Stimulated activated CD4-positive, alpha-beta T cell treated with anti-CD3 and anti-CD28 coated beads, Interleukin-12 subunit alpha, Interleukin-12 subunit beta, amount 100 ng/mL, for 24 hours (primary cell): ENCODE data around the gene ZNF337.
"Not testable (repeated sequence)": the region's sequence is repeated elsewhere in the genome, so short reads cannot be mapped to it uniquely, and the experiment has no call there.

Experiments
- DNase-seq, 2 experiments: peaks; one replicate each; pipeline ENCODE4 v3.0.0-alpha.2; 2020; ENCODE audit warnings: low read depth in 2 of 2

The ZNF337 gene

DNA sequence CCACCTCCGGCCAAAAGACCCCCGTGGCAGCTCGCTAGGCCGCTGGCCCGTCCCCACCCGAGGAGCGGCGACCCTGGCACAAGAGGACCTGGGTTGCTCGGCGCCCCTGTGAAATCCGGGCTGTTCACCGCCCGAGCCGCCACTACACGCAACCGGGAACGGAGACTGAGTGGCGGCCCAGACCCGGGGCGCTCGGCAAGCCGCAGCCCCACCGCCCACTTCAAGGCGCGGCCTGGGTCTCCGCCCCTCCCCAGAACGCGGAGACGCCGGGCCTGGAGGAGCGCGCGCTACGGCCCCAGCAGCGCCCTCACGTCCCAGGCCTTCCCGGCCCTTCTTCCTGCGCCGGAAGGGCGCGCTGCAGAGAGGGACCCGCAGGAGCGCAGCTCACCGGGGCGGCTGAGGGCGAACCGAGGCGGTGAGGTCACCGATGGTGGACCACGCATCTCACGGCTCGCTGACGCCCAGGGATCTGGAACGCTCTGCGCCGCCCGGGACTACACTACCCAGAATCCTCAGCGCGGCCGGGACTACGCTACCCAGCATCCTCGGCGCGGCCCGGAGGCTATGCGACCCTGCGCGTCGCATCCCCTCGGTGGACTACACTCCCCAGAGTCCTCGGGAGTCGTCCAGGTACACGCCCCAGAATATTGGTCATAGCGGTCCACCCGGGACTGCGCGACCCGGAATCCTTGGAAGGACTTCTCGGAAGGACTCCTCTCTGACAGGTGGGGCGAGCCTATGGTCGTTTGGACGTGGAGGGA is at the start of gene ZNF337:
Gene ZNF337 (minus strand): TSS at position 483 of the 761 bp plus-strand sequence. CDS start 10,436 bp downstream, outside the sequence.
- peak; percentile 90 for DNase-seq

DNA sequence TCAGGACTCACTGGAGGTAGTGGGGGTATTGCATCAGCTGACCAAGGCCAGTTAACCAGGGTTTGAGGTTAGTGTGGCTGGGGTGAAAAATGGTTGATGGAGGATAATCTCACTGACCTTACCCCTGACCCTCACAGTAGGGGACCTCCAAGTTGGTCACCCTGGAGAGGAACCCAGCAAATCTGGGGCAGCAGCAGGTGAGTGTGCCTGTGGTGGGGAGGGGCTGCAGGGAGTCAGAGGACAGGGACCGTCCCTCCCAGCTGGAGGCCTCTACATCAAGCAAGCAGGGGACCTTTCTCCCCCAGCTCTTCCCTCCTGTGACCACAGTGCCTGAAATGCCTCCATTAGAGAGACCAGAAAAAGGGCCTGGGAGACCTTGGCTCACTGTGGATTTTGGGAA is 49.1 kb upstream of the ZNF337 start:
- no peak for DNase-seq

DNA sequence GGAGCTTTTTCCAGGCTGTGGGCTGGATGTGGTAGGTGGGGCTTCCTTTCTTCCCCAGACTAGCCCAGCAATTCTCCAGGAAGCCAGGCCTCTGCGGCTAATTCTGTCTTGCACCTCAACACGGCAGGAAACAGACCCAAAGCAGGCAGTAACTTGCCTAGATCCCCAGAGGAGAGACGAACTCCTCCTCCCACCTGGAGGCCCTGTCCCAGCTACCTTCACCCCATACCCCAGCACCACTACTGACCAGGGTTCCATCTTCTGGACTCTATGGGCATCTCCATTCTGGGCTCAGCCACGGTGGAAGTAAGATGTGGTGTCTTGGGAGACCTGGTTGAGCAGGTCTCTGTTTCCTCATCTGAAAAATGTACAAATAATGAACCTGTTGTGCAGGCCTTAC is 48.4 kb upstream of the ZNF337 start:
- no peak for DNase-seq

DNA sequence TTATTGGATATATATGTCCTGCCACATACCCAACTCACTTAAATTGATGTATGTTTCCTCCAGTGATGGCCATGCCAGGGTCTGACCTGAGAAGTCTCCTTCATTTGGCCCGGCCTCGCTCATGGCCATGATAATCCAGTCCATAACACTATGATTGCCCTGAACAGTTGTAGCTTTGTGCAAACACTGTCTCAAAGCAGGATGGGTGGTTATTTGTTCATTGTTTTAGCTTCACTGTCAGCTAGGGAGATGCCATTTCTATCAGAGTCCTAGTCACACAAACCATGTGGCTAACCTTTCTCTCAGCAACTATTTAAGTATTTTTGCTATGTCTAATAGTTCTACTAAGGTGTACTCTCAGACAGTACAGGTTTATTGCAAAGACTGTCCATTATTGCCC is 47.6 kb upstream of the ZNF337 start:
- DNase-seq, result no peak

DNA sequence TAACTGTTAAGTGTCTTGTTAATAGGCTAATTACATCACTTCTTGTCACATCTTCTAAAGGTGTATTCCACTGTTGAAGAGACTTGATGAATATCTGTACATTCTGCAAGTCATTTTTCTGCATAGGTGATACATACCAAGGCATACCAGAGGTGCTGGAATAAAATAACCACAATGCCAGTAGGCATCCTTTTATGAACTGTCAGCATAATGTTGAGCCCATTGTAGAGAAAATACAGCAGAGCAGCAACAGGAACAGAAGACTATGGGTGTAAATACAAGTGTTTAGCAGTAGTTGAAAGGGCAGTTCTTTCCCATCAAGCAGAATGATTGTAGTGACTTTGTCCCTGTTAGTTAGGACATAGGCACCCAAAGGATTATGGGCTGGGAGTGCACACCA is 44.4 kb upstream of the ZNF337 start:
- DNase-seq, result no peak

DNA sequence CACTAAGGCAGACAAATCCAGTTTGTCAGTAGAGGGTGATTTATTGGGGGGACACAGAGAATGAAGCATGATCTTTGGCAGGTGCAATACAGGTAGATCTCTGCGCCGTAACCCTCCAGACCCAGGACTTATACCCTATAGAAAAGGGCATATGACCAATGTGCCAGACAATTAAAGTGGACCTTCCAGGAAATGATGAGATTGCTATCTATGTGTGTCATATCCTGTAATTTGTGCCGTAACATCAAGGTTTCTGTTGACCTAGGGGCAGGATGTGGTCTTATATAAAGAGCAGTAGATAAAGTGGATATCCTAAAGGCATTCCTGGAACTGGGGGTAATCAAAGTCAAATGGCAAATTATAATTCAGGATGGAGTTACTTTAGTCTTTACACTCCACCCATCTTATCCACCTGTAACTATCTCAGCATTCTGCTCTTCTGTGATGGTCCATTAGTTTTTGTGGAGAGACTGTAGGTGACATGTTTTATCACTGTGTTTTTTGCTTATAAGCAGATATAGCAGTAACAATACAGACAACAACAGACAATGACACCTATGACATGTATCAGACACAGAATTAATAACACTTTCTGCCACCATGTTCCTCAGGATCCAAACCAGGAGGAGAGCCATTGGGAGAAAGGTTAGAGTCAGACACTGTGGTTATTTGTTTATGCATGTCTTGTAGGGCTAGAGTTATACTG is 43.1 kb upstream of the ZNF337 start:
- DNase-seq, result no peak

DNA sequence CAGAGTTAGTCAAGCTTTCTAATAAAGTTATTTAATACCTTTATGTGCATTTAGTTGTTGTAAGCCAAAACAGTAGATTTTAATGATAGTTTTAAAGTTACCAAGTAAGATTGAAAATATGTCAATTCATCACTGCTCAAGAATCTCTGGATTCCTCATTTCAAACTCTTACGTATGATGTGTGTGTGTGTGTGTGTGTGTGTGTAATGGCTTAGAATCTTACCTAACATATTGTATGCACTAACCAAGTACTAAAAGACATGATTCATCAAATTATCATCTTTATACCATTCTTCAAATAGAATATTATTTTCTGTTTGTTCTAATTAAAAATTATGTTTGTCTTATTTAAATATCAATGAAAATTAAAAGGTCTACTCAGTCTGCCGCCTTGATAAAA is 41.5 kb upstream of the ZNF337 start:
- DNase-seq, result no peak

DNA sequence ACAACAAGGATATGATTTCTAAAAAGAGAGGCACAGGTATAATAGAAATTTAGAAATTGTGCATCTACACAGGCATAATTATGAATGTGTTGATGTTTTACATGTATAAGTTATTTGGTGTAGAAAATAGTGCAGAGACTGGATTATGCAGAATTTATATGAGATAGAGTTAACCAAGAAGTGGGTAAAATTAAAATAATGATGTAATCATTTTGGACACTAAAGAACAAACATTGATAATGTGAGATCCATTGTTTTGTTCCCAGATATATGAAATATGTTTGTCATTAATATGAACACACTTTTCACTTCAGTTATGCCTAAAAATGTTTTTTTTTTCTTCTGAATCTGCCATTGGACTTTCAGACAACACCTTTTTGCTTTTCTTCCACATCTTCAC is 37.2 kb upstream of the ZNF337 start:
- no peak for DNase-seq

DNA sequence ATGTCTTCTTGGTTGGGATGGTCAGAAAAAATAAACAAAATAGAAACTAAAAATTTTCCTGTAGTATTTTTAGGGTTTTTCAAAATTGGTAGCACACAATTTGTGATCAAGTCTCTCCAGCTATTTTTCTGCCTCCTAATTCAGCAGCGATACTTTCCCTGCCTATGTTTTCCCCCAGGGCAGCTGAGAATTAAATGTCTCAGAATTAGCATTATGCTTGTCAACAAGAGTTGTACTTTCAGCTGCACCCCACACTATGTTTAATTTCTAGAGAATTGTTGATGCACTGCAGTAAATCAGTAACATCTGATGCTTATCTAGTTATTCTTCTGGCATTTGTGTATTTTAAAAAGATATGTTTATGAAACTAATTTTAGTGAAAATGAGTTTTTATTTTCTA is 34.2 kb upstream of the ZNF337 start:
- no peak for DNase-seq

DNA sequence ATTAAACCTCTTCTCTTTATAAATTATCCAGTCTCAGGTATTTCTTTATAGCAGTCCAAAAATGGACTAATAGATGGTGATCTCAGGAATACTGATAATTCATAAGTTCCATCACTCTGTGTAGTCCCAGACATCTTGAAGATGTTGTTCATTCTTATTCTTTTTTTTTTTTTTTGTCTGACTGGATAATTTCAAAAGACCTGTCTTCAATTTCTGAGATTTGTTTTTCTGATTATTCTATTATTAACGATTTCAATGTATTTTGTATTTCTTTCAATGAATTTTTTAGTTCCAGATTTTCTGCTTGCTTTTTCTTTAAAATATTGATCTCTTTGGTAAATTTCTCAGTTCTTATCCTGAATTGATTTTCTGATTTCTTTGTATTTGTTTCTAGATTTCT is 29.7 kb upstream of the ZNF337 start:
- no peak for DNase-seq

DNA sequence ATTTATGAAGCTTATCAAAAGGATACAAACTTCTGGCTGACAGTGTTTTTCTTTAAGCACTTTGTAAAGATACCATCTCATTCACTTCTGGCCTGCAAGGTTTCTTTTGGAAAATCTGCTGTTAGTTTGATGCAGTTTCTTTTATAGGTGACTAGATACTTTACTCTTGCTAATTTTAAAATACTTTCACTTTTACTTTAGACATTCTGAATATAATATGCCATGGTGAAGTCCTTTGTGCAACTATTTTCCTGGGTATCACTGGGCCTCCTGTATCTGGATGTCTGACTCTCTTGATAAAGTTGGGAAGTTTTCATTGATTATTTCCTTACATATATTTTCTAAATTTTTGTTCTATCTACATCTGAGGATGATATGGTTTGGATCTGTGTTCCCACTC is 29.0 kb upstream of the ZNF337 start:
- no peak for DNase-seq

DNA sequence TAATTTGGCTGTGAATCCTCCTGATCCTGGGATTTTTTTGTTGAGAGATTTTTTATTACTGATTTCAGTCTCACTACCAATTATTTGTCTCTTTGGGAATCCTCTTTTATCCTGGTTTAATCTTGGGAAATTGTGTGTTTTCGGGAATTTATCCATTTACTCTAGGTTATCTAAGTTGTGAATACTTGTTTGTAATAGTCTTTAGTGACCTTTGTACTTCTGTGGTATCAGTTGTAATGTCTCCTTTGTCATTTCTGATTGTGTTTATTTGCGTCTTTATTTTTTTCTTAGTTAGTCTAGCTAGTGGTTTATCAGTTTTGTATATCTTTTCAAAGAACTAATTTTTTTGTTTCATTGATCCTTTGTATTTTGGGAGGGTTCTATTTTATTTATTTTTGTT is 27.3 kb upstream of the ZNF337 start:
- no peak for DNase-seq

DNA sequence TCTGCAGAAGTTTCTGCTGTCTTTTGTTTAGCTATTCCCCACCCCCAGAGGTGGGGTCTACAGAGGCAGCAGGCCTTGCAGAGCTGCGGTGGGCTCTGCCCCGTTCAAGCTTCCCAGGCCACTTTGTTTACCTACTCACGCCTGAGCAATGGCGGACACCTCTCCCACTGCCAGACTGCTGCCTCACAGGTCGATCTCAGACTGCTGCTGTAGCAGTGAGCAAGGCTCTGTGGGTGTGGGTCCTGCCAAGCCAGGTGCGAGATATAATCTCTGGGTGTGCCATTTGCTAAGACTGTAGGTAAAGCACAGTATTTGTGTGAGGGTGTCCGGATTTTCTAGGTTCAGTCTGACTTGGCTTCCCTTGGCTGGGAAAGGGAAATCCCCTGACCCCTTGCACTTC is 23.6 kb upstream of the ZNF337 start:
- no peak for DNase-seq

DNA sequence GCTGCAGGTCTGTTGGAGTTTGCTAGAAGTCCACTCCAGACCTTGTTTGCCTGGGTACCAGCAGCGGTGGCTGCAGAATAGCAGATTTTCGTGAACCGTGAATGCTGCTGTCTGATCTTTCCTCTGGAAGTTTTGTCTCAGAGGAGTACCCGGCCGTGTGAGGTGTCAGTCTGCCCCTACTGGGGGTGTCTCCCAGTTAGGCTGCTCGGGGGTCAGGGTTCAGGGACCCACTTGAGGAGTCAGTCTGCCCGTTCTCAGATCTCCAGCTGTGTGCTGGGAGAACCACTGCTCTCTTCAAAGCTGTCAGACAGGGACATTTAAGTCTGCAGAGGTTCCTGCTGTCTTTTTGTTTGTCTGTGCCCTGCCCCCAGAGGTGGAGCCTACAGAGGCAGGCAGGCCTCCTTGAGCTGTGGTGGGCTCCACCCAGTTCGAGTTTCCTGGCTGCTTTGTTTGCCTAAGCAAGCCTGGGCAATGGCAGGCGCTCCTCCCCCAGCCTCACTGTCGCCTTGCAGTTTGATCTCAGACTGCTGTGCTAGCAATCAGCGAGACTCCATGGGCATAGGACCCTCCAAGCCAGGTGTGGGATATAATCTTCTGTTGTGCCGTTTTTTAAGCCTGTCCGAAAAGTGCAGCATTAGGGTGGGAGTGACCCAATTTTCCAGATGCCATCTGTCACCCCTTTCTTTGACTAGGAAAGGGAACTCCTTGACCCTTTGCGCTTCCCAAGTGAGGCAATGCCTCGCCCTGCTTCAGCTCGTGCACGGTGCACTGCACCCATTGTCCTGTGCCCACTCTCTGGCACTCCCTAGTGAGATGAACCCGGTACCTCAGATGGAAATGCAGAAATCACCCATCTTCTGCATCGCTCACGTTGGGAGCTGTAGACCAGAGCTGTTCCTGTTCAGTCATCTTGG is 22.5 kb upstream of the ZNF337 start:
- DNase-seq, result not testable (repeated sequence)

DNA sequence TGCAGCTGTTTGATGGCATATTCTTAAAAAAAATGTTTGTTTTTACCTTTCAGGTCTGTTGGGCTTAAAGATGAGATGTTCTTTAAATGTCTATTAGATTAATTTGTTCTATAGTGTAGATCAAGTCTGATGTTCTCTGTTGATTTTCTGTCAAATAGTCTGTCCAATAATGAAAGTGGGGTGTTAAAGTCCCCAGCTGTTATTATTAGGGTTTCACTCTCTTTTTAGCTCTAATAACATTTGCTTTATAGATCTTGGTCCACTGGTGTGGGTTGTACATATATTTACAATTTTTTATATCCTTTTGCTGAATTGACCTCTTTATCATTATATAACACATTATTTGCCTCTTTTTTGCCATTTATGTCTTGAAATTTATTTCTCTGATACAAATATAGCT is 11.0 kb upstream of the ZNF337 start:
- DNase-seq, result no peak

DNA sequence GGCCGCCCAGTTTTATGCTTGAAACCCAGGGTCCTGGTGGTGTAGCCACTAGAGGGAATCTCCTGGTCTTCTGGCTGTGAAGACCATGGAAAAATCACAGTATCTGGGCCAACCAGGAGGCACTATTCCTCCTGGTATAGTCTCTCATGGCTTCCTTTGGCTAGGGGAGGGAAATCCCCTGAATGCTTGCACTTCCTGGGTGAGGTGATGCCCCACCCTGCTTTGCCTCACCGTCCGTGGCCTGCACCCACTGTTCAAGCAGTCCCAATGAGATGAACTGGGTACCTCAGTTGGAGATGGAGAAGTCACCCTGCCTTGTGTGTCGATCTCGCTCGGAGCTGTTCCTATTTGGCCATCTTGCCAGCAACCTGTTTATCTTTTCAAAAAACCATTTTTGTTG is 10.1 kb upstream of the ZNF337 start:
- no peak for DNase-seq

DNA sequence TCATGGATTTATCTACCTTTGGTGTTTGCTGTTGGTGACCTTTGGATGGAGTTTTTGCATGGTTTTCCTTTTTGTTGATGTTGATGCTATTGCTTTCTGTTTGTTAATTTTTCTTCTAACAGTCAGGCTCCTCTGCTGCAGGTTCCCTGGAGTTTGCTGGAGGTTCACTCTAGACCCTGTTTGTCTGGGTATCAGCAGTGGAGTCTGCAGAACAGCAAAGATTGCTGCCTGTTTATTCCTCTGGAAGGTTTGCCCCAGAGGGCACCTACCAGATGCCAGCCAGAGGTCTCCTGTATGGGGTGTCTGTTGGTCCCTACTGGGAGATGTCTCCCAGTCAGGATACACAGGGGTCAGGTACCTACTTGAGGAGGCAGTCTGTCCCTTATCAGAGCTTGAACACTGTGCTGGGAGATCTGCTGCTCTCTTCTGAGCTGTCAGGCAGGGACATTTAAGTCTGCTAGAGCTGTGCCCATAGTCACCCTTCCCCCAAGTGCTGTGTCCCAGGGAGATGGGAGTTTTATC is 9.2 kb upstream of the ZNF337 start:
- DNase-seq, result no peak

DNA sequence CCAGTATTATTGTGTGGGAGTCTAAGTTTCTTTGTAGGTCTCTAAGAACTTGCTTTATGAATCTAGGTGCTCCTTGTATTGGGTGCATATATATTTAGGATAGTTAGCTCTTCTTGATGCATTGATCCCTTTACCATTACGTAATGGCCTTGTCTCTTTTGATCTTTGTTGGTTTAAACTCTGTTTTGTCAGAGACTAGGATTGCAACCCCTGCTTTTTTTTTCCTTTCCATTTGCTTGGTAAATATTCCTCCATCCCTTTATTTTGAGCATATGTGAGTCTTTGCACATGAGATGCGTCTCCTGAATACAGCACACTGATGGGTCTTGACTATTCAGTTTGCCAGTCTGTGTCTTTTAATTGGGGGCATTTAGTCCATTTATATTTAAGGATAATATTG is 7.7 kb upstream of the ZNF337 start:
- not testable (repeated sequence) for DNase-seq

DNA sequence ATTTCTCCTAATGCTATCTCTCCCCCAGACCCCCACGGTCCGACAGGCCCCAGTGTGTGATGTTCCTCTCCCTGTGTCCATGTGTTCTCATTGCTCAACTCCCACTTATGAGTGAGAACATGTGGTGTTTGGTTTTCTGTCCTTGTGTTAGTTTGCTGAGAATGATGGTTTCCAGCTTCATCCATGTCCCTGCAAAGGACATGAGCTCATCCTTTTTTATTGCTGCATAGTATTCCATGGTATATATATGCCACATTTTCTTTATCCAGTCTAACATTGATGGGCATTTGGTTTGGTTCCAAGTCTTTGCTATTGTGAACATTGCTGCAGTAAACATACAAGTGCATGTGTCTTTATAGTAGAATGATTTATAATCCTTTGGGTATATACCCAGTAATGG is 4.2 kb upstream of the ZNF337 start:
- DNase-seq, result not testable (repeated sequence)

DNA sequence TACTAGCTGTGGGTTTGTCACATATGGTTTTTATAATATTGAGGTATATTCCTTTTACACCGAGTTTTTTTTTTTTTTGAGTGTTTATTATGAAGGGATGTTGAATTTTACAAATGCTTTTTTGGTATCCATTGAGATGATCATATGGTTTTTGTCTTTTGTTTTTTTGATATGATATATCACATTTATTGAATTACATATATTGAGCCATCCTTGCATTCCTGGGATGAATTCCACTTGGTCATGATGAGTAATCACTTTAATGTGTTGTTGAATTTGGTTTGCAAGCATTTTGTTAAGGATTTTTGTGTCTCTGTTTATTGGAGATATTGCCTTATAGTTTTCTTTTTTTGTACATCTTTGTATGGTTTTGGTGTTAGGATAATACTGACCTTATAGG is 3.3 kb upstream of the ZNF337 start:
- no peak for DNase-seq

DNA sequence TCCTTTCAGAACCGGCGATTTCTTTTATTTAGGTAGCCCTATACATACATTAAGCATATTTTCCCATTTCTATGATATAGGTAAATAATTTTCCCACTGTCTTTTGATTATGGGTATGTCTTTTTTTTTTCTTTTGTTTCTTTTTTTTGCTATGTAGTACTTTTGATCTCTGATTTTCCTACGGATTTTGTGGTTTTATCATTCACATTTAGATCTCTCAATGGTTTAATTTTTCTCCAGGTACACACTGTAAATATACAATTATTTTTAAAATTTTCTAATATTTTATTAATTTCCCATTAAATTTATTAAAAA is 436 bp upstream of the ZNF337 start:
- DNase-seq, result no peak
